ENCODE results near the gene IQSEC1.
"Not testable (repeated sequence)": the region's sequence is repeated elsewhere in the genome, so short reads cannot be mapped to it uniquely, and the experiment has no call there.

IQSEC1 gene

GRCh38 chr3:12884790-12885582 is 188.2 kb downstream of the IQSEC1 start:
- no peak for DNase-seq

GRCh38 chr3:12884186-12884680 is 189.0 kb downstream of the IQSEC1 start:
- no peak for DNase-seq

- DNase-seq = no peak
These were observed 190.6 kb downstream of the IQSEC1 start for GRCh38 chr3:12882336-12883310.

- DNase-seq = not testable (repeated sequence)
These were observed 191.4 kb downstream of the IQSEC1 start for GRCh38 chr3:12881858-12882257.

- no peak for DNase-seq
These were observed 193.9 kb downstream of the IQSEC1 start for GRCh38 chr3:12879191-12879815.

GRCh38 chr3:12878758-12879157 is 194.5 kb downstream of the IQSEC1 start:
- DNase-seq = not testable (repeated sequence)

- no peak for DNase-seq
These were observed 195.1 kb downstream of the IQSEC1 start for GRCh38 chr3:12878141-12878574.

- DNase-seq = no peak
These were observed 196.2 kb downstream of the IQSEC1 start for GRCh38 chr3:12877040-12877439.

- DNase-seq = no peak
These were observed 197.1 kb downstream of the IQSEC1 start for GRCh38 chr3:12875857-12876836.

GRCh38 chr3:12871404-12871983 is 201.7 kb downstream of the IQSEC1 start:
- DNase-seq = no peak

GRCh38 chr3:12870942-12871341 is 202.3 kb downstream of the IQSEC1 start:
- DNase-seq = no peak

- no peak for DNase-seq
These were observed 204.1 kb downstream of the IQSEC1 start for GRCh38 chr3:12869035-12869621.

GRCh38 chr3:12868039-12869034 is 204.9 kb downstream of the IQSEC1 start:
- DNase-seq = peak; percentile 33 to 42

GRCh38 chr3:12866836-12867235 is 206.4 kb downstream of the IQSEC1 start:
- no peak for DNase-seq

GRCh38 chr3:12865271-12865670 is 208.0 kb downstream of the IQSEC1 start:
- no peak for DNase-seq

- no peak for DNase-seq
These were observed 210.8 kb downstream of the IQSEC1 start for GRCh38 chr3:12862387-12862786.

- DNase-seq = no peak
These were observed 211.6 kb downstream of the IQSEC1 start for GRCh38 chr3:12861611-12862010.

- no peak for DNase-seq
These were observed 213.4 kb downstream of the IQSEC1 start for GRCh38 chr3:12859840-12860239.

- no peak for DNase-seq
These were observed 216.6 kb downstream of the IQSEC1 start for GRCh38 chr3:12856626-12857025.

- DNase-seq = no peak
These were observed 218.7 kb downstream of the IQSEC1 start for GRCh38 chr3:12854565-12854964.

Data from activated CD4-positive, alpha-beta T cell treated with anti-CD3 and anti-CD28 coated beads, Interleukin-2, amount 50 U/mL, for 4 hours (primary cell).